Measurements from ENCODE around the gene KSR2.

KSR2 gene

GRCh38 chr12:117409286-117409685, 559.5 kb downstream of the KSR2 start:
- in situ Hi-C loops (cut with HindIII; ENCODE audit: low pct_ligation_motif_present, low sequenced_read_pairs): no loop called here
- Histone ChIP-seq H3K27ac (no peak overlapping the region), H3K36me3 (replicated peaks) (no peaks in the 10 kb centered on the region), H3K27me3 (replicated peaks) (no peaks in the 10 kb centered on the region), H3K4me3 (ENCODE audit: low read depth, low read length) (no peak overlapping the region)
- TF ChIP-seq CTCF (IDR thresholded peaks at IDR 0.05; ENCODE audit: low read depth, low read length, missing control alignments): no peak
- DNase-seq: no peak

- no peaks in the 10 kb centered on the region for H3K36me3 ChIP-seq (replicated peaks)
- H3K27me3 ChIP-seq (replicated peaks): no peaks in the 10 kb centered on the region
- in situ Hi-C loops (cut with HindIII; ENCODE audit: low pct_ligation_motif_present, low sequenced_read_pairs): no loop called here
- no peak overlapping the region for H3K27ac ChIP-seq
- no peak for TF ChIP-seq CTCF (IDR thresholded peaks at IDR 0.05; ENCODE audit: low read depth, low read length, missing control alignments)
- no peak for DNase-seq
- H3K4me3 ChIP-seq (ENCODE audit: low read depth, low read length): no peak overlapping the region
Measured at GRCh38 chr12:117408161-117408791, 560.5 kb downstream of the KSR2 start.

GRCh38 chr12:117404940-117405339, 563.9 kb downstream of the KSR2 start:
- no peak for TF ChIP-seq CTCF (IDR thresholded peaks at IDR 0.05; ENCODE audit: low read depth, low read length, missing control alignments)
- no peak overlapping the region for H3K27ac ChIP-seq
- no peaks in the 10 kb centered on the region for H3K27me3 ChIP-seq (replicated peaks)
- no peaks in the 10 kb centered on the region for H3K36me3 ChIP-seq (replicated peaks)
- DNase-seq: no peak
- no peak overlapping the region for H3K4me3 ChIP-seq (ENCODE audit: low read depth, low read length)
- in situ Hi-C loops (cut with HindIII; ENCODE audit: low pct_ligation_motif_present, low sequenced_read_pairs): no loop called here

GRCh38 chr12:117404203-117404853, 564.5 kb downstream of the KSR2 start:
- in situ Hi-C loops (cut with HindIII; ENCODE audit: low pct_ligation_motif_present, low sequenced_read_pairs): no loop called here
- no peaks in the 10 kb centered on the region for H3K36me3 ChIP-seq (replicated peaks)
- no peaks in the 10 kb centered on the region for H3K27me3 ChIP-seq (replicated peaks)
- H3K4me3 ChIP-seq (ENCODE audit: low read depth, low read length): no peak overlapping the region
- no peak for TF ChIP-seq CTCF (IDR thresholded peaks at IDR 0.05; ENCODE audit: low read depth, low read length, missing control alignments)
- H3K27ac ChIP-seq: no peak overlapping the region
- no peak for DNase-seq

- Histone ChIP-seq H3K27ac (no peak overlapping the region), H3K36me3 (replicated peaks) (no peaks in the 10 kb centered on the region), H3K27me3 (replicated peaks) (no peaks in the 10 kb centered on the region), H3K4me3 (ENCODE audit: low read depth, low read length) (no peak overlapping the region)
- TF ChIP-seq CTCF (IDR thresholded peaks at IDR 0.05; ENCODE audit: low read depth, low read length, missing control alignments): no peak
- in situ Hi-C loops (cut with HindIII; ENCODE audit: low pct_ligation_motif_present, low sequenced_read_pairs): no loop called here
- no peak for DNase-seq
Measured at GRCh38 chr12:117403586-117404139, 565.1 kb downstream of the KSR2 start.

Data from brain microvascular endothelial cell (primary cell).